Ishikawa (cell line): ENCODE results near the gene TTC27.

ENCODE experiments used
- CEBPB ChIP-seq: IDR thresholded peaks from 2 replicates; pipeline ENCODE4 v1.6.1; 2012
- CREB1 ChIP-seq: IDR thresholded peaks from 2 replicates; pipeline ENCODE4 v1.6.1; 2012; ENCODE audit warnings: low read depth
- EGR1 ChIP-seq: IDR thresholded peaks from 2 replicates; pipeline ENCODE4 v1.6.1; 2012
- EP300 ChIP-seq: IDR thresholded peaks from 2 replicates; pipeline ENCODE4 v1.6.1; 2012; ENCODE audit warnings: borderline replicate concordance
- FOXM1 ChIP-seq: IDR thresholded peaks from 2 replicates; pipeline ENCODE4 v1.6.1; 2012; ENCODE audit warnings: low read depth, borderline replicate concordance
- NFIC ChIP-seq: IDR thresholded peaks from 2 replicates; pipeline ENCODE4 v1.6.1; 2012
- RAD21 ChIP-seq: IDR thresholded peaks from 2 replicates; pipeline ENCODE4 v1.6.1; 2012; ENCODE audit warnings: low read depth
- TAF1 ChIP-seq: IDR thresholded peaks from 2 replicates; pipeline ENCODE4 v1.6.1; 2012; ENCODE audit warnings: low read depth, mild to moderate bottlenecking
- TCF12 ChIP-seq: IDR thresholded peaks from 2 replicates; pipeline ENCODE4 v1.6.1; 2012; ENCODE audit warnings: low read depth
- TEAD4 ChIP-seq: IDR thresholded peaks from 2 replicates; pipeline ENCODE4 v1.6.1; 2012
- YY1 ChIP-seq: IDR thresholded peaks from 2 replicates; pipeline ENCODE4 v1.6.1; 2012; ENCODE audit warnings: low read depth
- ZBTB7A ChIP-seq: IDR thresholded peaks from 2 replicates; pipeline ENCODE4 v1.6.1; 2012; ENCODE audit warnings: low read depth
- TF ChIP-seq, protein P1 (sequence below): IDR thresholded peaks from 2 replicates; pipeline ENCODE4 v1.6.1; 2012
- TF ChIP-seq, protein P2 (sequence below): IDR thresholded peaks from 2 replicates; pipeline ENCODE4 v1.6.1; 2012
- TF ChIP-seq, protein P3 (sequence below): IDR thresholded peaks from 2 replicates; pipeline ENCODE4 v1.6.1; 2012; ENCODE audit warnings: low read depth, mild to moderate bottlenecking

The TTC27 gene

DNA sequence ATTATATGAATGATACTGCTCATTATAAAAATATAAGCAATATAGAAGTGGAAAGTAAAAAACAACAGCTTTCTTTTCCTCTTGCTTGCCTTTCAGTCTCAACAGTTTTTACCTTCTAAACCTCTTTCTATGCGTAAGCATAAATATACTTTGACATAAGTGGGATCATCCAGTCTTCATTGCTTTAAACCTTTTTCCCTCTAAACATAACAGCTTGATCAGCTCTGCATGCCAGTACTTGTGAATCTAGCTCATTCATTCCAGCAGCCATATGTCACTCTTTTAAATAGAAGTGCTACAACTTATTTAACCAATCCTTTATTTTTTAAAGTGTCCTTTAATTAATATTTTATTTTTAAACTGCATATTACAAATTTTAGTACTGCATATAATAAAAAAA lies 88.1 kb downstream of the TTC27 start:
- TF ChIP-seq NFIC (no peak), FOXM1 (no peak), YY1 (no peak), EGR1 (no peak), EP300 (no peak), TEAD4 (no peak), CREB1 (no peak), ZBTB7A (no peak), TCF12 (no peak), CEBPB (no peak), TAF1 (no peak), RAD21 (no peak)
- TF ChIP-seq, protein P1, sequence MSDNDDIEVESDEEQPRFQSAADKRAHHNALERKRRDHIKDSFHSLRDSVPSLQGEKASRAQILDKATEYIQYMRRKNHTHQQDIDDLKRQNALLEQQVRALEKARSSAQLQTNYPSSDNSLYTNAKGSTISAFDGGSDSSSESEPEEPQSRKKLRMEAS = no peak
- TF ChIP-seq, protein P2, sequence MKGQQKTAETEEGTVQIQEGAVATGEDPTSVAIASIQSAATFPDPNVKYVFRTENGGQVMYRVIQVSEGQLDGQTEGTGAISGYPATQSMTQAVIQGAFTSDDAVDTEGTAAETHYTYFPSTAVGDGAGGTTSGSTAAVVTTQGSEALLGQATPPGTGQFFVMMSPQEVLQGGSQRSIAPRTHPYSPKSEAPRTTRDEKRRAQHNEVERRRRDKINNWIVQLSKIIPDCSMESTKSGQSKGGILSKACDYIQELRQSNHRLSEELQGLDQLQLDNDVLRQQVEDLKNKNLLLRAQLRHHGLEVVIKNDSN = no peak
- TF ChIP-seq, protein P3, sequence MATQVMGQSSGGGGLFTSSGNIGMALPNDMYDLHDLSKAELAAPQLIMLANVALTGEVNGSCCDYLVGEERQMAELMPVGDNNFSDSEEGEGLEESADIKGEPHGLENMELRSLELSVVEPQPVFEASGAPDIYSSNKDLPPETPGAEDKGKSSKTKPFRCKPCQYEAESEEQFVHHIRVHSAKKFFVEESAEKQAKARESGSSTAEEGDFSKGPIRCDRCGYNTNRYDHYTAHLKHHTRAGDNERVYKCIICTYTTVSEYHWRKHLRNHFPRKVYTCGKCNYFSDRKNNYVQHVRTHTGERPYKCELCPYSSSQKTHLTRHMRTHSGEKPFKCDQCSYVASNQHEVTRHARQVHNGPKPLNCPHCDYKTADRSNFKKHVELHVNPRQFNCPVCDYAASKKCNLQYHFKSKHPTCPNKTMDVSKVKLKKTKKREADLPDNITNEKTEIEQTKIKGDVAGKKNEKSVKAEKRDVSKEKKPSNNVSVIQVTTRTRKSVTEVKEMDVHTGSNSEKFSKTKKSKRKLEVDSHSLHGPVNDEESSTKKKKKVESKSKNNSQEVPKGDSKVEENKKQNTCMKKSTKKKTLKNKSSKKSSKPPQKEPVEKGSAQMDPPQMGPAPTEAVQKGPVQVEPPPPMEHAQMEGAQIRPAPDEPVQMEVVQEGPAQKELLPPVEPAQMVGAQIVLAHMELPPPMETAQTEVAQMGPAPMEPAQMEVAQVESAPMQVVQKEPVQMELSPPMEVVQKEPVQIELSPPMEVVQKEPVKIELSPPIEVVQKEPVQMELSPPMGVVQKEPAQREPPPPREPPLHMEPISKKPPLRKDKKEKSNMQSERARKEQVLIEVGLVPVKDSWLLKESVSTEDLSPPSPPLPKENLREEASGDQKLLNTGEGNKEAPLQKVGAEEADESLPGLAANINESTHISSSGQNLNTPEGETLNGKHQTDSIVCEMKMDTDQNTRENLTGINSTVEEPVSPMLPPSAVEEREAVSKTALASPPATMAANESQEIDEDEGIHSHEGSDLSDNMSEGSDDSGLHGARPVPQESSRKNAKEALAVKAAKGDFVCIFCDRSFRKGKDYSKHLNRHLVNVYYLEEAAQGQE = no peak

DNA sequence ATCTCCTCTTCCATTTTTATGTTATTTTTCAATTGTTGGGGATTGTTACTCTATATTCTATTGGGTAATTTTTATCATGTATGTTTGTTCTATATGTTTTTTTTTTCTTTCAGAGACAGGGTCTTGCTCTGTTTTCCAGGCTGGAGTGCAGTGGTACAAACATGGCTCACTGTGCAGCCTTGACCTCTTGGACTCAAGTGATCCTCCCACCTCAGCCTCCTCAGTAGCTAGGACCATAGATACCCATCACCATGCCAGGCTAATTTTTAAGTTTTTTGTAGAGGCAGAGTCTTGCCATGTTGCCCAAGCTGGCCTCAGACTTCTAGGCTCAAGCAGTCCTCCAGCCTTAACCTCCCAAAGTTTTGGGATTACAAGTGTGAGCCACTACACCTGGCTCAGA lies 88.7 kb downstream of the TTC27 start:
- TF ChIP-seq, protein P3 = no peak
- TF ChIP-seq, protein P1 = no peak
- TF ChIP-seq TEAD4 (no peak), ZBTB7A (no peak), TCF12 (no peak), YY1 (no peak), FOXM1 (no peak), TAF1 (no peak)
- TF ChIP-seq, protein P2 = no peak

DNA sequence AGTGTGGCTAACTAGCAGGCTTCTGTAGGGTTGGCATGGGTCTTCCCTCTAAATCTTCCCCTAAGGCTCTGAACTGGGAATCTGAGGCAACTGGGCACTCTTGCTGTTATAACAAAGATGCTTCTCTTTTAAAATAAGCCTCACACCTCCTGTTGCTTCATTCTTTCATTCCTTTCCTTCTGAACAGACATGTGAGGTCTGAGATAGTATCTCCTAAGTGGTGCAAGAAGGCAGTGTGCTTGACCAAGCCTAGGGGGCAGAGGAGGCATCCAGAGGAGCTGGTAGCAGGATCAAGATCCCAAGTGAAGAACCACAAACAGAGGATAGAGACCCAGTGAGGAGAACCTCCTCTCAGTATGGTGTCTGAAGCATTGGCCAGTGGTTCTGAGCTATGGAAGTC lies 90.9 kb downstream of the TTC27 start:
- TF ChIP-seq YY1 (no peak), CREB1 (no peak)
- TF ChIP-seq, protein P1 = no peak

DNA sequence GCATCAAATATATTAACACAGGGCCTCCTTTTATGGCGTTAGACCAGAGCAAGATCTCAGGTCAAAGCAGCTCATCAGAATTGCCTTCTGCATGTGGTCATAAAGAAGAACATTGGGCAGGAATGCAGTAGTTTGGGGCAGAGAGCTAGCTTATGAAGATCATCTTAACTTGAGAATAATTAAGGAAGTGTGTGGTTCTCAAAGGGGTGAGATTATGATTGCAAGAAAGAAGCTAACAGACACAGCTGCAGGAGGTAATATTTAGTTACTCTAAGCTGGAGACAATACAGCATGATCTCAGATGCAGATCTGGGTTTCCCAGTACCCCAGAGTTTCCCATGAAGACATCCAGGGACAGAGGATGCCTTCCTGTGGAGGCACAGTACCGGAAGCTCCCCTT lies 91.6 kb downstream of the TTC27 start:
- TF ChIP-seq TCF12 = no peak
- TF ChIP-seq, protein P1 = no peak
- no peak for TF ChIP-seq RAD21
- no peak for TF ChIP-seq CREB1
- TF ChIP-seq ZBTB7A = no peak
- TF ChIP-seq TAF1 = no peak
- no peak for TF ChIP-seq CEBPB
- TF ChIP-seq, protein P3 = no peak
- TF ChIP-seq NFIC = no peak
- no peak for TF ChIP-seq TEAD4
- no peak for TF ChIP-seq FOXM1
- TF ChIP-seq, protein P2 = no peak
